HG02642 (cell line): ENCODE measurements around the gene PTH2.

ENCODE experiments used
- ATAC-seq: cut with Tn5 transposase; IDR thresholded peaks from one replicate; pipeline ENCODE4 v1.9.1; 2021; ENCODE audit warnings: mild to moderate bottlenecking; ENCODE audit not compliant: unreplicated experiment, poor library complexity

The PTH2 gene

GRCh38 chr19:49432141-49433073 lies 9.2 kb upstream of the PTH2 start:
- ATAC-seq, result no peak

GRCh38 chr19:49431330-49431749 lies 8.1 kb upstream of the PTH2 start:
- ATAC-seq, result no peak

GRCh38 chr19:49430678-49431329 lies 7.6 kb upstream of the PTH2 start:
- ATAC-seq, result no peak

- no peak for ATAC-seq
Observed at GRCh38 chr19:49430172-49430677, 7.0 kb upstream of the PTH2 start.

GRCh38 chr19:49428547-49429451 lies 5.6 kb upstream of the PTH2 start:
- ATAC-seq, result no peak

- no peak for ATAC-seq
Observed at GRCh38 chr19:49427855-49428546, 4.8 kb upstream of the PTH2 start.

- no peak for ATAC-seq
Observed at GRCh38 chr19:49427339-49427738, 4.1 kb upstream of the PTH2 start.

- no peak for ATAC-seq
Observed at GRCh38 chr19:49425922-49426592, 2.8 kb upstream of the PTH2 start.

GRCh38 chr19:49425178-49425577 lies 1.9 kb upstream of the PTH2 start, which contains the start of gene GFY:
GFY (plus strand) TSS chr19:49425388; CDS start chr19:49426431, 1,043 bp downstream.
- ATAC-seq, result no peak

GRCh38 chr19:49423985-49424303 lies 703 bp upstream of the PTH2 start:
- ATAC-seq, result no peak

GRCh38 chr19:49422407-49423070 lies 702 bp downstream of the PTH2 start:
- ATAC-seq, result no peak

GRCh38 chr19:49421878-49422202 lies 1.4 kb downstream of the PTH2 start:
- ATAC-seq, result no peak

GRCh38 chr19:49421039-49421877 lies 2.0 kb downstream of the PTH2 start:
- no peak for ATAC-seq

- ATAC-seq, result no peak
Observed at GRCh38 chr19:49420227-49420626, 3.0 kb downstream of the PTH2 start.

GRCh38 chr19:49419173-49419572 lies 4.1 kb downstream of the PTH2 start:
- ATAC-seq, result no peak

- ATAC-seq, result no peak
Observed at GRCh38 chr19:49418511-49418910, 4.7 kb downstream of the PTH2 start.

GRCh38 chr19:49417088-49417487 lies 6.2 kb downstream of the PTH2 start:
- ATAC-seq, result no peak

GRCh38 chr19:49415810-49416200 lies 7.4 kb downstream of the PTH2 start:
- ATAC-seq, result no peak
